Measurements from ENCODE around the gene ITGAX. TPM values are rescaled to one million over a fixed set of nuclear protein-coding genes. Genes with fewer than 3 reads are reported as not detected.

Gene ITGAX
- total RNA-seq, 1 donor from 2014 or later = 1.4 TPM

DNA sequence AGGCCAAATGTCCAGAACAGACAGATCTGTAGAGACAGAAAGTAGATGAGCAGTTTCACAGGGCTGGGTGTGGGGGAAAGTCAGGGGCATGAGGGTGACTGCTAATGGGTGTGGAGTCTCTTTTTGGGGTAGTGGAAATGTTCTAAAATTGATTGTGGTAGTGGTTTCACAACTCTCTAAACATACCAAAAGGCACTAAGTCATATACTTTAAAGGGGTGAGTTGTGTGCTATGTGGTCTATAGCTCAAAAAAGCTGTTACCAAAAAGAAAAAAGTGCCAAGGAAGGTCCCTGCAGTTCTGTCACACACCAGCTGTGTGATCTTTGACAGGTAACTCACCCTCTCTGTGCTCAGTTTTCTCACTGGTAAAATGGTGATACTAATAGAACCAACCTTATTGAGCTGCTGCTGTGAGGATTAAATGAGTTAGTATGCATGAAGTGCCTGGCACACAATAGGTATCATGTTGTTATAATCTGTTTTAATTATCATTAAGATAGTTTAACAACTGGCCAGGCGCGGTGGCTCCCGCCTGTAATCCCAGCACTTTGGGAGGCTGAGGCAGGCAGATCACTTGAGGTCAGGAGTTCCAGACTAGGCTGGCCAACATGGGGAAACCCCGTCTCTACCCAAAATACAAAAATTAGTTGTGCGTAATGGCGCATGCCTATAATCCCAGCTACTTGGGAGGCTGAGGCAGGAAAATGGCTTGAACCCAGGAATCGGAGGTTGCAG is 10.3 kb downstream of the ITGAX start:
- no peak for DNase-seq
- peaks cover 35% of the 10 kb centered on the region for H3K27me3 ChIP-seq (ENCODE audit: low read depth)
- H3K36me3 ChIP-seq = no peaks in the 10 kb centered on the region
- TF ChIP-seq, protein P1, sequence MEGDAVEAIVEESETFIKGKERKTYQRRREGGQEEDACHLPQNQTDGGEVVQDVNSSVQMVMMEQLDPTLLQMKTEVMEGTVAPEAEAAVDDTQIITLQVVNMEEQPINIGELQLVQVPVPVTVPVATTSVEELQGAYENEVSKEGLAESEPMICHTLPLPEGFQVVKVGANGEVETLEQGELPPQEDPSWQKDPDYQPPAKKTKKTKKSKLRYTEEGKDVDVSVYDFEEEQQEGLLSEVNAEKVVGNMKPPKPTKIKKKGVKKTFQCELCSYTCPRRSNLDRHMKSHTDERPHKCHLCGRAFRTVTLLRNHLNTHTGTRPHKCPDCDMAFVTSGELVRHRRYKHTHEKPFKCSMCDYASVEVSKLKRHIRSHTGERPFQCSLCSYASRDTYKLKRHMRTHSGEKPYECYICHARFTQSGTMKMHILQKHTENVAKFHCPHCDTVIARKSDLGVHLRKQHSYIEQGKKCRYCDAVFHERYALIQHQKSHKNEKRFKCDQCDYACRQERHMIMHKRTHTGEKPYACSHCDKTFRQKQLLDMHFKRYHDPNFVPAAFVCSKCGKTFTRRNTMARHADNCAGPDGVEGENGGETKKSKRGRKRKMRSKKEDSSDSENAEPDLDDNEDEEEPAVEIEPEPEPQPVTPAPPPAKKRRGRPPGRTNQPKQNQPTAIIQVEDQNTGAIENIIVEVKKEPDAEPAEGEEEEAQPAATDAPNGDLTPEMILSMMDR (IDR thresholded peaks at IDR 0.05; ENCODE audit: borderline replicate concordance) = no peak
- no peaks in the 10 kb centered on the region for H3K9me3 ChIP-seq (replicated peaks)
- no peak overlapping the region for H3K4me3 ChIP-seq
- H3K27ac ChIP-seq (replicated peaks) = no peak overlapping the region
- H3K4me1 ChIP-seq = no peaks in the 10 kb centered on the region
- intact Hi-C loops (cut with micrococcal nuclease) = no loop called here

DNA sequence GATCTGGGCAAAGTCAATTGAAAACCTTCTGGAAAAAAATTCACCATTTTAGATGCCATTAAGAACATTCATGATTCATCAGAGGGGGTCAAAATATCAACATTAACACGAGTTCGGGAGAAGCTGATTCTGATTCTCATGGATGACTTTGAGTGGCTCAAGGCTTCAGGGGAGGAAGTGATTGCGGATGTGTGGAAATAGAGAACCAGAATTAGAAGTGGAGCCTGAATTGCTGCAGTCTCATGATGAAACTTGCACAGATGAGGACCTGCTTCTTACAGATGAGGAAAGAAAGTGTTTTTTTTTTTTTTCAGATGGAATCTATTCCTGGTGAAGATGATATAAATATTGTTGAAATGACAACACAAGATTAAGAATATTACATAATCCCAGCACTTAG is 12.9 kb downstream of the ITGAX start:
- no peak for DNase-seq
- Histone ChIP-seq H3K9me3 (replicated peaks) (no peaks in the 10 kb centered on the region), H3K27me3 (ENCODE audit: low read depth) (peaks cover 44% of the 10 kb centered on the region), H3K4me3 (no peak overlapping the region), H3K36me3 (no peaks in the 10 kb centered on the region), H3K4me1 (no peaks in the 10 kb centered on the region), H3K27ac (replicated peaks) (no peak overlapping the region)
- intact Hi-C loops (cut with micrococcal nuclease) = no loop called here
- TF ChIP-seq, protein P1 (IDR thresholded peaks at IDR 0.05; ENCODE audit: borderline replicate concordance) = no peak

DNA sequence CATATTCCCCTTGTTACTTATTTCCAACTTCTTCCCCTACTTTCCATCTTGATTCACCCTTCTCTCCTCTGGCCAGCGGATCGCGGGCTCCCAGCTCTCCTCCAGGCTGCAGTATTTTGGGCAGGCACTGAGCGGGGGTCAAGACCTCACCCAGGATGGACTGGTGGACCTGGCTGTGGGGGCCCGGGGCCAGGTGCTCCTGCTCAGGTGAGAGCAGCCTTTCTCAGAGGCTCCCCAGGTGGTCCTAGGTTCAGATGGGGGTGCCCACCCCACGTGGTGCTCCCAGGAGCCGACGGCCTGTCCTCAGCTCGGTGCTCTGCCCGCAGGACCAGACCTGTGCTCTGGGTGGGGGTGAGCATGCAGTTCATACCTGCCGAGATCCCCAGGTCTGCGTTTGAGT is 16.0 kb downstream of the ITGAX start:
- Histone ChIP-seq H3K36me3 (no peaks in the 10 kb centered on the region), H3K9me3 (replicated peaks) (peaks cover 11% of the 10 kb centered on the region), H3K27me3 (ENCODE audit: low read depth) (peaks cover 39% of the 10 kb centered on the region), H3K4me3 (no peak overlapping the region), H3K4me1 (no peaks in the 10 kb centered on the region), H3K27ac (replicated peaks) (no peak overlapping the region)
- no peak for DNase-seq
- TF ChIP-seq, protein P1 (IDR thresholded peaks at IDR 0.05; ENCODE audit: borderline replicate concordance) = no peak
- intact Hi-C loops (cut with micrococcal nuclease) = no loop called here

DNA sequence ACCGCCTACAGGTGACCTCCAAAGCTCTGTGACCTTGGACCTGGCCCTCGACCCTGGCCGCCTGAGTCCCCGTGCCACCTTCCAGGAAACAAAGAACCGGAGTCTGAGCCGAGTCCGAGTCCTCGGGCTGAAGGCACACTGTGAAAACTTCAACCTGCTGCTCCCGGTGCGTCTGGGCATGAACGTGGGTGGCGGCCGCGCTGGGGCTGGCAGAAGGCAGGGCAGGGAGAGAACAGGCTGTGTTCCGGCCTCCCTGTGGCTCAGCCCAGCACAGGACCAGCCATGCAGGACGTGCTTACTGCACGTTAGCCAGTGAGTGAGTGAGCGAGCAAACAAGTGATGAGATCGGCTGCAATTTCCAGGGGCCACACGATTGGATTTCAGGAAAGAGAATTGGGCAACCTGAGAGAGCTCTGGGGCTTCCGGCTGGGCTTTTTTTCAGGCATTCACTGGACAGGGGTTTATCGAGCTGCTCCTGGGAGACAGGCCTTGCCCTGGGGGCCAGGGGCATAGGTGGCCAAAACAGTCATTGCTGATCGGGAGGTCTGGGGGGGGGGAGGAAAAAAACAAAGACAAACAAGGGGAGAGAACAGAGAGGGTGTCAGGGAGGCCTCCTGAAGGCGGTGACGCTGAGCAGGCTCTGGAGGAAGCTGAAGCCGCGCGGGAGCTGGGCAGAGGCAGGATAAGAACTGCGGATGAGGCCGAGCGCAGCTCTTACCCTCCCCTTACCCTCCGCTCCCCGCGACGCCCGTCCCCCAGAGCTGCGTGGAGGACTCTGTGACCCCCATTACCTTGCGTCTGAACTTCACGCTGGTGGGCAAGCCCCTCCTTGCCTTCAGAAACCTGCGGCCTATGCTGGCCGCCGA is 16.9 kb downstream of the ITGAX start:
- no peaks in the 10 kb centered on the region for H3K36me3 ChIP-seq
- H3K9me3 ChIP-seq (replicated peaks) = peaks cover 11% of the 10 kb centered on the region
- DNase-seq = no peak
- no peak overlapping the region for H3K4me3 ChIP-seq
- TF ChIP-seq, protein P1 (IDR thresholded peaks at IDR 0.05; ENCODE audit: borderline replicate concordance) = no peak
- no peaks in the 10 kb centered on the region for H3K4me1 ChIP-seq
- intact Hi-C loops (cut with micrococcal nuclease) = no loop called here
- no peak overlapping the region for H3K27ac ChIP-seq (replicated peaks)
- peaks cover 39% of the 10 kb centered on the region for H3K27me3 ChIP-seq (ENCODE audit: low read depth)

DNA sequence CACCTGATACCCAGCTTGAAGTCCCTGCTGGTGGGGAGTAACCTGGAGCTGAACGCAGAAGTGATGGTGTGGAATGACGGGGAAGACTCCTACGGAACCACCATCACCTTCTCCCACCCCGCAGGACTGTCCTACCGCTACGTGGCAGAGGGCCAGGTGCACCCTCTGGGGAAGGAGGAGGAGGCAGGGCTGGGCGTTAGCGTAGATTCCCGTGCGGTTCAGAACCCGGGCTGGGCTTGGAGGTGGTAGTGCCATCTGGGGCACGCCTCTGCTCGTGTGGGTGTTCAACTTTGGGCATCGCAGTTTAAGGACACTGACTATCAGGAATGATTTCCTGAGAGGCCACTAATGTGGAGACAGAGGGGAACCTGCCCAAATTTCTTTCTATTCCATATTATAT is 18.3 kb downstream of the ITGAX start:
- intact Hi-C loops (cut with micrococcal nuclease) = no loop called here
- DNase-seq = no peak
- Histone ChIP-seq H3K27me3 (ENCODE audit: low read depth) (peaks cover 47% of the 10 kb centered on the region), H3K36me3 (no peaks in the 10 kb centered on the region), H3K4me1 (no peaks in the 10 kb centered on the region), H3K4me3 (no peak overlapping the region), H3K9me3 (replicated peaks) (peaks cover 11% of the 10 kb centered on the region), H3K27ac (replicated peaks) (no peak overlapping the region)
- TF ChIP-seq, protein P1 (IDR thresholded peaks at IDR 0.05; ENCODE audit: borderline replicate concordance) = no peak

Data from left ventricle myocardium inferior (tissue), 1 donor.